Nephron progenitor cell (in vitro differentiated cells): ENCODE data around the gene FARP1.

Source experiments
- DNase-seq: peaks from one replicate; pipeline ENCODE4 v3.0.0; 2021
- H3K27ac Mint-ChIP-seq: 2 replicates; pipeline ENCODE4 v1.8.0; 2021; ENCODE audit warnings: mild to moderate bottlenecking, moderate library complexity, mixed read lengths
- H3K27me3 Mint-ChIP-seq: 2 replicates; pipeline ENCODE4 v1.8.0; 2021; ENCODE audit warnings: mild to moderate bottlenecking, low read depth, mixed read lengths; ENCODE audit not compliant: poor library complexity
- H3K36me3 Mint-ChIP-seq: 2 replicates; pipeline ENCODE4 v1.8.0; 2021; ENCODE audit warnings: low read depth, mixed read lengths
- H3K4me1 Mint-ChIP-seq: 2 replicates; pipeline ENCODE4 v1.8.0; 2021; ENCODE audit warnings: mixed read lengths
- H3K4me3 Mint-ChIP-seq: 2 replicates; pipeline ENCODE4 v1.8.0; 2021; ENCODE audit warnings: mild to moderate bottlenecking, moderate library complexity, mixed read lengths
- H3K9me3 Mint-ChIP-seq: 2 replicates; pipeline ENCODE4 v1.8.0; 2021; ENCODE audit warnings: mild to moderate bottlenecking, moderate library complexity, mixed read lengths
- CTCF ChIP-seq: fragments of 200-600 bp; sonication (generic); IDR thresholded peaks from 2 replicates; pipeline ENCODE4 v1.5.0; 2021; ENCODE audit warnings: antibody characterized with exemption

FARP1 gene

GRCh38 chr13:98099627-98100026 is 43.3 kb upstream of the FARP1 start:
- no peak for DNase-seq
- no peak overlapping the region for H3K4me3 Mint-ChIP-seq
- no peaks in the 10 kb centered on the region for H3K4me1 Mint-ChIP-seq
- no peak for TF ChIP-seq CTCF
- H3K27ac Mint-ChIP-seq: no peak overlapping the region
- H3K27me3 Mint-ChIP-seq: no peaks in the 10 kb centered on the region
- H3K36me3 Mint-ChIP-seq: peaks cover 10% of the 10 kb centered on the region
- H3K9me3 Mint-ChIP-seq: peaks cover 30% of the 10 kb centered on the region

GRCh38 chr13:98100481-98100880 is 42.4 kb upstream of the FARP1 start:
- Mint-ChIP-seq H3K27ac (no peak overlapping the region), H3K36me3 (peaks cover 10% of the 10 kb centered on the region), H3K27me3 (no peaks in the 10 kb centered on the region), H3K9me3 (peaks cover 30% of the 10 kb centered on the region), H3K4me3 (no peak overlapping the region), H3K4me1 (no peaks in the 10 kb centered on the region)
- no peak for DNase-seq
- no peak for TF ChIP-seq CTCF

- H3K9me3 Mint-ChIP-seq: peaks cover 34% of the 10 kb centered on the region
- no peak overlapping the region for H3K4me3 Mint-ChIP-seq
- H3K27ac Mint-ChIP-seq: no peak overlapping the region
- DNase-seq: no peak
- no peaks in the 10 kb centered on the region for H3K27me3 Mint-ChIP-seq
- no peak for TF ChIP-seq CTCF
- peaks cover 9% of the 10 kb centered on the region for H3K36me3 Mint-ChIP-seq
- H3K4me1 Mint-ChIP-seq: no peaks in the 10 kb centered on the region
Measured at GRCh38 chr13:98103531-98103930, 39.4 kb upstream of the FARP1 start.

- no peaks in the 10 kb centered on the region for H3K27me3 Mint-ChIP-seq
- peaks cover 27% of the 10 kb centered on the region for H3K9me3 Mint-ChIP-seq
- peaks cover 5% of the 10 kb centered on the region for H3K36me3 Mint-ChIP-seq
- no peak overlapping the region for H3K27ac Mint-ChIP-seq
- no peaks in the 10 kb centered on the region for H3K4me1 Mint-ChIP-seq
- no peak for DNase-seq
- TF ChIP-seq CTCF: no peak
- no peak overlapping the region for H3K4me3 Mint-ChIP-seq
Measured at GRCh38 chr13:98103942-98104880, 38.7 kb upstream of the FARP1 start.

GRCh38 chr13:98105929-98106336 is 37.0 kb upstream of the FARP1 start:
- Mint-ChIP-seq H3K27ac (no peak overlapping the region), H3K9me3 (peaks cover 13% of the 10 kb centered on the region), H3K36me3 (no peaks in the 10 kb centered on the region), H3K4me3 (no peak overlapping the region), H3K4me1 (no peaks in the 10 kb centered on the region), H3K27me3 (peaks cover 4% of the 10 kb centered on the region)
- TF ChIP-seq CTCF: no peak
- no peak for DNase-seq

- no peak overlapping the region for H3K4me3 Mint-ChIP-seq
- no peaks in the 10 kb centered on the region for H3K36me3 Mint-ChIP-seq
- H3K27ac Mint-ChIP-seq: no peak overlapping the region
- no peaks in the 10 kb centered on the region for H3K4me1 Mint-ChIP-seq
- no peak for TF ChIP-seq CTCF
- peaks cover 11% of the 10 kb centered on the region for H3K9me3 Mint-ChIP-seq
- no peak for DNase-seq
- H3K27me3 Mint-ChIP-seq: peaks cover 10% of the 10 kb centered on the region
Measured at GRCh38 chr13:98108341-98108740, 34.6 kb upstream of the FARP1 start.
